ENCODE measurements around the gene MRPL53. TPM values are rescaled to one million over a fixed set of nuclear protein-coding genes. Genes with fewer than 3 reads are reported as not detected.

Gene MRPL53
- total RNA-seq: 19.9 TPM

GRCh38 chr2:74472086-74472944, at the start of gene MRPL53:
Gene MRPL53, minus strand, starts transcription at chr2:74472680. Its CDS starts 20 bp downstream, at chr2:74472660.
- DNase-seq: peak; percentile 98

- no peak for DNase-seq
Observed at GRCh38 chr2:74516650-74517049, 44.2 kb upstream of the MRPL53 start.

- DNase-seq: peak; percentile 83
Observed at GRCh38 chr2:74515981-74516633, 43.6 kb upstream of the MRPL53 start.

GRCh38 chr2:74515271-74515980, 42.9 kb upstream of the MRPL53 start:
- DNase-seq: no peak

GRCh38 chr2:74514368-74515270, 42.1 kb upstream of the MRPL53 start, which contains the start of gene TLX2:
Gene TLX2, plus strand, starts transcription at chr2:74514450. Its CDS starts 357 bp downstream, at chr2:74514807.
- no peak for DNase-seq

- DNase-seq: no peak
Observed at GRCh38 chr2:74513605-74514367, 41.3 kb upstream of the MRPL53 start.

- DNase-seq: no peak
Observed at GRCh38 chr2:74512744-74513604, 40.5 kb upstream of the MRPL53 start.

GRCh38 chr2:74511104-74511989, 38.9 kb upstream of the MRPL53 start:
- no peak for DNase-seq

- DNase-seq: no peak
Observed at GRCh38 chr2:74510272-74510671, 37.8 kb upstream of the MRPL53 start.

- DNase-seq: peak; percentile 61
Observed at GRCh38 chr2:74507926-74508520, 35.5 kb upstream of the MRPL53 start.

GRCh38 chr2:74507145-74507925, 34.9 kb upstream of the MRPL53 start, which contains the start of gene PCGF1:
Gene PCGF1, minus strand, starts transcription at chr2:74507695. Its CDS starts 27 bp downstream, at chr2:74507668.
- peak; percentile 99 for DNase-seq

- no peak for DNase-seq
Observed at GRCh38 chr2:74505448-74506246, 33.2 kb upstream of the MRPL53 start.

- no peak for DNase-seq
Observed at GRCh38 chr2:74504591-74504990, 32.1 kb upstream of the MRPL53 start.

- no peak for DNase-seq
Observed at GRCh38 chr2:74503506-74504475, 31.3 kb upstream of the MRPL53 start.

Data from tongue (tissue), 2 donors.